Colonic mucosa (tissue), 4 donors: ENCODE results near the gene SH3D19. TPM values are rescaled to one million over a fixed set of nuclear protein-coding genes. Genes with fewer than 3 reads are reported as not detected.

Source experiments
- DNase-seq: peaks from one replicate; pipeline ENCODE4 v3.0.0-alpha.2; 2020
- H3K27ac ChIP-seq: fragments of 200-600 bp; one replicate; pipeline ENCODE4 v1.8.0; 2021
- H3K27me3 ChIP-seq: fragments of 200-600 bp; one replicate; pipeline ENCODE4 v1.8.0; 2021
- H3K36me3 ChIP-seq: fragments of 200-600 bp; one replicate; pipeline ENCODE4 v1.8.0; 2021
- H3K4me1 ChIP-seq: fragments of 200-600 bp; one replicate; pipeline ENCODE4 v1.8.0; 2021; ENCODE audit warnings: mild to moderate bottlenecking
- H3K4me3 ChIP-seq: fragments of 200-600 bp; one replicate; pipeline ENCODE4 v1.8.0; 2021
- H3K9ac ChIP-seq, 2 donors: one replicate each; pipeline ENCODE4 v1.7.0; 2013; ENCODE audit warnings: control low read depth in 2 of 2, low read depth in 2 of 2, low read length in 2 of 2
- H3K9me3 ChIP-seq: fragments of 200-600 bp; one replicate; pipeline ENCODE4 v1.8.0; 2021
- CTCF ChIP-seq: fragments of 200-600 bp; IDR thresholded peaks from one replicate; pipeline ENCODE4 v1.8.0; 2022; ENCODE audit warnings: antibody characterized with exemption, mild to moderate bottlenecking
- intact Hi-C: fragments of 100-400 bp; cut with DNase I; formaldehyde crosslinking; loops from one replicate; pipeline ENCODE4 v1.14.1; 2022
- total RNA-seq, 2 donors: library from RNA; stranded (reverse); fragmentation: NEBNext Ultra II Directional in 1 of 2; extraction: Animal tissue kit (Norgen Biotek cat#: 25700) in 1 of 2; gene quantifications; one replicate each; pipeline ENCODE4 v1.2.1, GENCODE V29; 2021
- donor health status: healthy.
- donor health status: DM: no; HTN: no; CAD: no.
- donor health status: DM: no; HTN: no; CAD: no.

Gene SH3D19
- total RNA-seq, 2 donors from 2014 or later = 75.5 to 104 TPM

GRCh38 chr4:151314010-151314355 is 11.4 kb downstream of the SH3D19 start:
- Histone ChIP-seq H3K4me3 (no peak overlapping the region), H3K27ac (peak overlapping the region; percentile 35), H3K27me3 (no peaks in the 10 kb centered on the region), H3K9ac (peak overlapping the region in 1 of 2 donors; percentile 40), H3K36me3 (no peaks in the 10 kb centered on the region), H3K4me1 (peaks cover 9% of the 10 kb centered on the region), H3K9me3 (no peaks in the 10 kb centered on the region)
- no peak for DNase-seq
- intact Hi-C loops = no loop called here
- TF ChIP-seq CTCF = no peak

- TF ChIP-seq CTCF = no peak
- no peak for DNase-seq
- Histone ChIP-seq H3K27me3 (no peaks in the 10 kb centered on the region), H3K36me3 (no peaks in the 10 kb centered on the region), H3K27ac (peak overlapping the region; percentile 35), H3K4me3 (no peak overlapping the region), H3K9ac (peak overlapping the region in 1 of 2 donors; percentile 40), H3K9me3 (no peaks in the 10 kb centered on the region), H3K4me1 (peaks cover 9% of the 10 kb centered on the region)
- intact Hi-C loops = no loop called here
Measured at GRCh38 chr4:151313306-151314009, 11.9 kb downstream of the SH3D19 start.

GRCh38 chr4:151310124-151310728 is 15.2 kb downstream of the SH3D19 start:
- Histone ChIP-seq H3K27ac (no peak overlapping the region), H3K4me3 (no peak overlapping the region), H3K4me1 (peaks cover 4% of the 10 kb centered on the region), H3K9ac (no peak overlapping the region), H3K9me3 (no peaks in the 10 kb centered on the region), H3K36me3 (no peaks in the 10 kb centered on the region), H3K27me3 (no peaks in the 10 kb centered on the region)
- intact Hi-C loops = no loop called here
- no peak for TF ChIP-seq CTCF
- no peak for DNase-seq

- no peak for DNase-seq
- Histone ChIP-seq H3K9ac (no peak overlapping the region), H3K4me3 (no peak overlapping the region), H3K9me3 (no peaks in the 10 kb centered on the region), H3K27me3 (no peaks in the 10 kb centered on the region), H3K36me3 (no peaks in the 10 kb centered on the region), H3K4me1 (peaks cover 5% of the 10 kb centered on the region), H3K27ac (no peak overlapping the region)
- no peak for TF ChIP-seq CTCF
- intact Hi-C loops = no loop called here
Measured at GRCh38 chr4:151304755-151305154, 20.6 kb downstream of the SH3D19 start.

- Histone ChIP-seq H3K4me1 (peaks cover 5% of the 10 kb centered on the region), H3K27ac (no peak overlapping the region)
- TF ChIP-seq CTCF = no peak
Measured at GRCh38 chr4:151304226-151304625, 21.2 kb downstream of the SH3D19 start.

More at GRCh38 chr4:151304226-151304625, 21.2 kb downstream of the SH3D19 start:
- H3K4me3 ChIP-seq = no peak overlapping the region
- no peaks in the 10 kb centered on the region for H3K36me3 ChIP-seq
- H3K27me3 ChIP-seq = no peaks in the 10 kb centered on the region
- no peaks in the 10 kb centered on the region for H3K9me3 ChIP-seq
- H3K9ac ChIP-seq = no peak overlapping the region
- intact Hi-C loops = no loop called here
- no peak for DNase-seq
